ENCODE measurements around the gene IL36A.

GRCh38 chr2:112972423-112973086 lies 32.7 kb upstream of the IL36A start:
- TF ChIP-seq CTCF (conservative IDR thresholded peaks at IDR 0.05; ENCODE audit: low read depth, low read length) = no peak
- TF ChIP-seq EZH2 (IDR thresholded peaks at IDR 0.05; ENCODE audit: borderline replicate concordance, low read depth, low read length, poor library complexity, severe bottlenecking) = no peak

Measured in A673 (cell line).